H1 (cell line): ENCODE results near the gene SSTR3. TPM values are rescaled to one million over a fixed set of nuclear protein-coding genes. Genes with fewer than 3 reads are reported as not detected.
A peak's percentile ranks its signal among the peaks of the same experiment; 100 is the strongest.

Experiments used
- CTCF ChIA-PET: fragments of 300-600 bp; sonication (Branson Sonifier 250); formaldehyde crosslinking; loops from one replicate; lab custom pipeline; 2021; ENCODE audit not compliant: partially characterized antibody; lab: Charles Lee
- POLR2A ChIA-PET: fragments of 300-600 bp; sonication (Branson Sonifier 250); formaldehyde crosslinking; loops from one replicate; lab custom pipeline; 2021; ENCODE audit warnings: inconsistent platforms; ENCODE audit not compliant: partially characterized antibody; lab: Charles Lee
- DNase-seq, 2 experiments: peaks; one replicate each; pipeline versions ENCODE4 v3.0.0 to v3.0.0-alpha.2; 2010 to 2022; ENCODE audit warnings: low spot score in 2 of 2, low read depth in 1 of 2, mixed read lengths in 1 of 2
- FAIRE-seq: peaks from 2 replicates; lab custom pipeline; 2011; peaks lifted over from hg19 to GRCh38; lab: Jason Lieb, UNC
- H2AFZ ChIP-seq: 2 replicates; pipeline ENCODE4 v1.8.1; 2012; ENCODE audit warnings: low read length, inconsistent platforms
- H2AK5ac ChIP-seq: 2 replicates; pipeline ENCODE4 v1.6.1; 2013; ENCODE audit warnings: low read depth, low read length
- H2BK120ac ChIP-seq: replicated peaks from 2 replicates; pipeline ENCODE3; 2013; ENCODE audit warnings: low read depth, low read length, inconsistent platforms
- H2BK12ac ChIP-seq: 2 replicates; pipeline ENCODE4 v1.6.1; 2013; ENCODE audit warnings: low read depth, low read length
- H2BK15ac ChIP-seq: 2 replicates; pipeline ENCODE4 v1.6.1; 2013; ENCODE audit warnings: low read length
- H2BK20ac ChIP-seq: 2 replicates; pipeline ENCODE4 v1.6.1; 2013; ENCODE audit warnings: low read length
- H2BK5ac ChIP-seq: 2 replicates; pipeline ENCODE4 v1.6.1; 2013; ENCODE audit warnings: low read depth, low read length
- H3K14ac ChIP-seq: 2 replicates; pipeline ENCODE4 v1.6.1; 2013; ENCODE audit warnings: inconsistent platforms; ENCODE audit not compliant: insufficient read length
- H3K18ac ChIP-seq: 2 replicates; pipeline ENCODE4 v1.6.1; 2013; ENCODE audit warnings: low read length; ENCODE audit errors: extremely low read depth
- H3K23ac ChIP-seq: 2 replicates; pipeline ENCODE4 v1.6.1; 2013; ENCODE audit warnings: inconsistent platforms; ENCODE audit not compliant: insufficient read length
- H3K23me2 ChIP-seq: 2 replicates; pipeline ENCODE4 v1.6.1; 2013; ENCODE audit warnings: low read depth, low read length
- H3K27ac ChIP-seq: 2 replicates; pipeline ENCODE4 v1.6.1; 2011; ENCODE audit warnings: low read depth, low read length, inconsistent platforms
- H3K27me3 ChIP-seq, 4 experiments: replicated peaks in 1 of 4; 1 replicate in 1 of 4; 2 replicates in 3 of 4; pipeline versions ENCODE4 v1.6.1 to v1.8.1; 2011 to 2013; ENCODE audit warnings: low read length in 3 of 4, mild to moderate bottlenecking in 3 of 4, inconsistent platforms in 2 of 4, mixed read lengths in 2 of 4, moderate library complexity in 1 of 4; ENCODE audit not compliant: control insufficient read depth in 3 of 4, insufficient read depth in 3 of 4; ENCODE audit errors: extremely low read depth in 1 of 4
- H3K36me3 ChIP-seq, 4 experiments: 2 replicates each; pipeline versions ENCODE4 v1.6.1 to v1.8.1; 2011 to 2013; ENCODE audit warnings: mild to moderate bottlenecking in 4 of 4, low read length in 3 of 4, moderate library complexity in 2 of 4, control low read depth in 1 of 4, inconsistent platforms in 1 of 4; ENCODE audit not compliant: insufficient read depth in 4 of 4, control insufficient read depth in 2 of 4
- H3K4ac ChIP-seq: replicated peaks from 2 replicates; pipeline ENCODE3; 2013; ENCODE audit warnings: low read length, low read depth, mixed read lengths, inconsistent platforms; ENCODE audit not compliant: insufficient read length
- H3K4me1 ChIP-seq, 4 experiments: replicated peaks in 1 of 4; 1 replicate in 1 of 4; 2 replicates in 3 of 4; pipeline versions ENCODE4 v1.6.1 to v1.8.1; 2011 to 2013; ENCODE audit warnings: low read length in 3 of 4, inconsistent platforms in 2 of 4, mixed read lengths in 1 of 4; ENCODE audit not compliant: insufficient read depth in 4 of 4, control insufficient read depth in 3 of 4
- H3K4me2 ChIP-seq, 2 experiments: 2 replicates each; pipeline versions ENCODE4 v1.6.1 to v1.8.1; 2011 to 2013; ENCODE audit warnings: low read depth in 2 of 2, low read length in 2 of 2, control low read depth in 1 of 2, inconsistent platforms in 1 of 2, mild to moderate bottlenecking in 1 of 2; ENCODE audit not compliant: insufficient read depth in 1 of 2
- H3K4me3 ChIP-seq, 4 experiments: fragments of 200-600, 300-600 bp in 1 of 4; sonication (generic), shearing (Covaris generic), sonication (Bioruptor Twin) in 1 of 4; 2 replicates each; pipeline versions ENCODE4 v1.5.1 to v1.8.1; 2011 to 2016; ENCODE audit warnings: low read length in 4 of 4, low read depth in 3 of 4, control low read depth in 2 of 4, inconsistent platforms in 2 of 4, mild to moderate bottlenecking in 2 of 4, mixed read lengths in 1 of 4, moderate library complexity in 1 of 4; ENCODE audit not compliant: insufficient read depth in 2 of 4; ENCODE audit errors: extremely low read depth in 1 of 4
- H3K56ac ChIP-seq: replicated peaks from 2 replicates; pipeline ENCODE3; 2013; ENCODE audit warnings: low read depth, mild to moderate bottlenecking, mixed read lengths, low read length, inconsistent platforms; ENCODE audit not compliant: insufficient read length
- H3K79me1 ChIP-seq: 2 replicates; pipeline ENCODE4 v1.6.1; 2013; ENCODE audit warnings: low read depth, low read length, control low read depth
- H3K79me2 ChIP-seq, 2 experiments: 2 replicates each; pipeline versions ENCODE4 v1.6.1 to v1.8.1; 2012 to 2013; ENCODE audit warnings: low read length in 2 of 2, mild to moderate bottlenecking in 2 of 2, inconsistent platforms in 1 of 2; ENCODE audit not compliant: insufficient read depth in 2 of 2, control insufficient read depth in 1 of 2
- H3K9ac ChIP-seq, 4 experiments: replicated peaks in 1 of 4; 1 replicate in 1 of 4; 2 replicates in 3 of 4; pipeline versions ENCODE4 v1.6.1 to v1.8.1; 2011 to 2013; ENCODE audit warnings: low read depth in 3 of 4, low read length in 3 of 4, control low read depth in 2 of 4, mild to moderate bottlenecking in 2 of 4, moderate library complexity in 2 of 4, inconsistent platforms in 1 of 4; ENCODE audit errors: extremely low read depth in 1 of 4
- H3K9me3 ChIP-seq, 2 experiments: 2 replicates each; pipeline versions ENCODE4 v1.6.1 to v1.8.1; 2012 to 2013; ENCODE audit warnings: mild to moderate bottlenecking in 2 of 2, moderate library complexity in 2 of 2, control low read depth in 1 of 2, inconsistent platforms in 1 of 2, low read depth in 1 of 2, low read length in 1 of 2, mixed read lengths in 1 of 2; ENCODE audit not compliant: insufficient read depth in 2 of 2
- H4K20me1 ChIP-seq, 2 experiments: replicated peaks in 1 of 2; 2 replicates each; pipeline versions ENCODE3 to v1.8.1; 2011 to 2013; ENCODE audit warnings: inconsistent platforms in 2 of 2, low read length in 2 of 2, mild to moderate bottlenecking in 1 of 2; ENCODE audit not compliant: insufficient read depth in 2 of 2, control insufficient read depth in 1 of 2
- H4K5ac ChIP-seq: 2 replicates; pipeline ENCODE4 v1.6.1; 2013; ENCODE audit warnings: low read length, low read depth, mixed read lengths, inconsistent platforms; ENCODE audit not compliant: insufficient read length
- H4K8ac ChIP-seq: 2 replicates; pipeline ENCODE4 v1.8.0; 2013; ENCODE audit warnings: mild to moderate bottlenecking, moderate library complexity, low read length, inconsistent platforms; ENCODE audit not compliant: insufficient read depth; ENCODE audit errors: extremely low read depth
- H4K91ac ChIP-seq: replicated peaks from 2 replicates; pipeline ENCODE3; 2013; ENCODE audit warnings: low read length, mixed read lengths, inconsistent platforms; ENCODE audit not compliant: insufficient read length
- CHD1 ChIP-seq: IDR thresholded peaks from 2 replicates; pipeline ENCODE4 v1.6.1; 2012; ENCODE audit warnings: low read depth, low read length, improper control_type of control experiment
- EZH2 ChIP-seq: fragments of 200-600 bp; sonication (generic); IDR thresholded peaks from 2 replicates; pipeline ENCODE4 v1.7.1; 2012; ENCODE audit warnings: low read depth, mild to moderate bottlenecking, moderate library complexity, low read length, inconsistent platforms; ENCODE audit not compliant: severe bottlenecking
- GABPA ChIP-seq: IDR thresholded peaks from 2 replicates; pipeline ENCODE4 v1.6.1; 2011; ENCODE audit warnings: mild to moderate bottlenecking, low read length, moderate library complexity, borderline replicate concordance; ENCODE audit not compliant: insufficient read depth
- GTF2F1 ChIP-seq: IDR thresholded peaks from 2 replicates; pipeline ENCODE4 v1.6.1; 2012; ENCODE audit warnings: low read depth, low read length, improper control_type of control experiment, borderline replicate concordance
- NANOG ChIP-seq: IDR thresholded peaks from 2 replicates; pipeline ENCODE4 v1.6.1; 2011; ENCODE audit warnings: low read length, low read depth, mild to moderate bottlenecking, inconsistent platforms; ENCODE audit not compliant: insufficient read depth, poor library complexity, severe bottlenecking
- NRF1 ChIP-seq: IDR thresholded peaks from 2 replicates; pipeline ENCODE4 v1.6.1; 2011; ENCODE audit warnings: mild to moderate bottlenecking, low read depth, low read length, improper control_type of control experiment
- RBBP5 ChIP-seq: IDR thresholded peaks from 2 replicates; pipeline ENCODE4 v1.7.1; 2012; ENCODE audit warnings: low read depth, mild to moderate bottlenecking, inconsistent platforms, low read length, moderate library complexity, borderline replicate concordance
- SP1 ChIP-seq: IDR thresholded peaks from 2 replicates; pipeline ENCODE4 v1.6.1; 2011; ENCODE audit warnings: low read depth, low read length
- WGBS, 2 experiments: shearing (Covaris generic) in 1 of 2; methylation state at CpG; one replicate each; pipeline versions ENCODE4 v1.1.6 to v1.1.7; 2013 to 2015; ENCODE audit warnings: low lambda C conversion rate in 2 of 2, mixed read lengths in 2 of 2, inconsistent platforms in 1 of 2, low coverage in 1 of 2, missing lambda C conversion rate in 1 of 2; ENCODE audit not compliant: insufficient replicate concordance in 2 of 2, insufficient coverage in 1 of 2, insufficient read length in 1 of 2; ENCODE audit errors: extremely low coverage in 1 of 2, missing lambda C conversion rate in 1 of 2; 5-methylcytosine and 5-hydroxymethylcytosine counted together
- polyA plus RNA-seq, 7 experiments: library from polyadenylated mRNA; depleted of rRNA in 3 of 7; stranded (reverse) in 5 of 7; unstranded in 2 of 7; fragments of >200 nt in 5 of 7; fragments of 200-250 nt in 2 of 7; gene quantifications; 1 replicate in 5 of 7; 2 replicates in 1 of 7; 4 replicates in 1 of 7; pipeline versions ENCODE4 v1.2.1 to v1.2.3, GENCODE V29; 2011 to 2013; ENCODE audit warnings: missing spikeins in 2 of 7, mixed read lengths in 2 of 7
- total RNA-seq: library from RNA; stranded (reverse); fragmentation: NEBNext Ultra II Directional; extraction: Animal tissue kit (Norgen Biotek cat#: 25700); gene quantifications from 2 replicates; pipeline ENCODE4 v1.2.1, GENCODE V29; 2021
- TF ChIP-seq, protein P1 (sequence below): IDR thresholded peaks from 2 replicates; pipeline ENCODE4 v1.6.1; 2012; ENCODE audit warnings: inconsistent platforms

The SSTR3 gene
- total and polyA plus RNA-seq, 2 of the 8 experiments (the other 6 are each of a cell fraction or from before 2014, with no cell fraction given): 0.22 to 0.77 TPM

GRCh38 chr22:37244114-37244921, 32.0 kb upstream of the SSTR3 start, which contains the start of gene RAC2:
TSS of gene RAC2 (minus strand) at chr22:37244269. CDS start at chr22:37244148, 121 bp downstream.
- Histone ChIP-seq H3K36me3 (no peaks in the 10 kb centered on the region), H3K79me1 (no peaks in the 10 kb centered on the region), H3K56ac (no peak within 1 kb of the TSS), H3K4ac (no peak within 1 kb of the TSS), H2BK12ac (peak within 1 kb of the TSS; percentile 68; the same call in 1 of the 2 replicates), H2BK120ac (no peak within 1 kb of the TSS), H2AFZ (no peak within 1 kb of the TSS), H3K4me3 (no peak within 1 kb of the TSS), H2BK15ac (no peak within 1 kb of the TSS; the same call in 1 of the 2 replicates), H3K9ac (no peak within 1 kb of the TSS), H3K14ac (no peak within 1 kb of the TSS), H4K8ac (peak within 1 kb of the TSS; percentile 43; the same call in 1 of the 2 replicates), H4K20me1 (no peaks in the 10 kb centered on the region), H3K4me1 (peaks cover 0 to 13% (median 6%) of the 10 kb centered on the region in 4 experiments; a peak in 6 of 7 replicates), H3K79me2 (no peaks in the 10 kb centered on the region), H2BK5ac (peak within 1 kb of the TSS; percentile 49; the same call in 1 of the 2 replicates), H3K27me3 (no peaks in the 10 kb centered on the region), H4K91ac (no peak within 1 kb of the TSS), H3K4me2 (peak within 1 kb of the TSS; percentile 45 to 60; a peak in 2 of 4 replicates), H3K27ac (no peak within 1 kb of the TSS), H4K5ac (peak within 1 kb of the TSS; percentile 29), H2BK20ac (no peak within 1 kb of the TSS), H3K18ac (peak within 1 kb of the TSS; percentile 60; the same call in 1 of the 2 replicates), H3K23ac (no peak within 1 kb of the TSS), H2AK5ac (peak within 1 kb of the TSS; percentile 39; the same call in 1 of the 2 replicates), H3K23me2 (peaks cover 4% of the 10 kb centered on the region; the same call in 1 of the 2 replicates), H3K9me3 (no peaks in the 10 kb centered on the region)
- WGBS, 2 experiments: 59% methylated on average over 23 of the region's 23 CpGs; no CpG with 5 or more reads in 1 of the 2 experiments
- POLR2A ChIA-PET: interaction anchor here (0.9 to 1.3 kb wide), 2 partner anchors 15 to 18 kb away, joined by 3 to 4 read pairs; no protein-coding TSS in a partner anchor
- CTCF ChIA-PET: interaction anchor here (0.9 to 9.1 kb wide), 10 partner anchors 9 to 118 kb away, joined by 3 to 97 read pairs (median 4); no protein-coding TSS in a partner anchor
- DNase-seq (no peak), FAIRE-seq (no peak)
- TF ChIP-seq, protein P1, sequence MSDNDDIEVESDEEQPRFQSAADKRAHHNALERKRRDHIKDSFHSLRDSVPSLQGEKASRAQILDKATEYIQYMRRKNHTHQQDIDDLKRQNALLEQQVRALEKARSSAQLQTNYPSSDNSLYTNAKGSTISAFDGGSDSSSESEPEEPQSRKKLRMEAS: no peak
- TF ChIP-seq GABPA: no peak
- TF ChIP-seq NANOG: no peak
- no peak for TF ChIP-seq SP1
- TF ChIP-seq EZH2: no peak
- TF ChIP-seq NRF1: no peak
- no peak for TF ChIP-seq RBBP5
- no peak for TF ChIP-seq GTF2F1
- TF ChIP-seq CHD1: no peak
